PC-9 (cell line): ENCODE data around the gene C1QTNF9.

Experiments
- EZH2 ChIP-seq: fragments of 200-600 bp; sonication (generic); IDR thresholded peaks from 2 replicates; pipeline ENCODE4 v1.8.0; 2017; ENCODE audit warnings: antibody characterized with exemption, low read depth
- TF ChIP-seq, protein P1 (sequence below): fragments of 200-600 bp; sonication (generic); conservative IDR thresholded peaks from 2 replicates; pipeline ENCODE4 v1.6.1; 2017; ENCODE audit warnings: mixed run types, antibody characterized with exemption, mild to moderate bottlenecking, moderate library complexity

DNA sequence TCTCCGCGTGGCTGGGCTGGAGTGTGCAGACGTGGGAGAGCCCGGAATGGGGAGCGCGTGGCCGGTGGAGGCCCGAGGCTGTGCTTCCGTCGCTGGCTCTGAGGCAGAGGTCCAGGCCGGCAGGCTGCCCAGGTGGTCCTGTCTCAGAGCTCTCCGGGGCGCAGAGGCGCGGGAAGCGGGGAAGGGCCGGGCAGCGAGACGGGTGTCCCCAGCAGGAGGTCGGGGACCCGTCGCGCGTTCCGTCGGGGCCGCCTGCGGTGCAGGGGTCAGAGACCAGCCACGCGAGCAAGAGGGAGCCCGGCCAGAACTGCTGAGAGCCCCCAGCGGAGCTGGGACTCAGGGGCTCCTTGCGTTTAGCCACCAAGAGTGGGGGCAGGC lies 1.3 kb upstream of the C1QTNF9 start:
- TF ChIP-seq, protein P1, sequence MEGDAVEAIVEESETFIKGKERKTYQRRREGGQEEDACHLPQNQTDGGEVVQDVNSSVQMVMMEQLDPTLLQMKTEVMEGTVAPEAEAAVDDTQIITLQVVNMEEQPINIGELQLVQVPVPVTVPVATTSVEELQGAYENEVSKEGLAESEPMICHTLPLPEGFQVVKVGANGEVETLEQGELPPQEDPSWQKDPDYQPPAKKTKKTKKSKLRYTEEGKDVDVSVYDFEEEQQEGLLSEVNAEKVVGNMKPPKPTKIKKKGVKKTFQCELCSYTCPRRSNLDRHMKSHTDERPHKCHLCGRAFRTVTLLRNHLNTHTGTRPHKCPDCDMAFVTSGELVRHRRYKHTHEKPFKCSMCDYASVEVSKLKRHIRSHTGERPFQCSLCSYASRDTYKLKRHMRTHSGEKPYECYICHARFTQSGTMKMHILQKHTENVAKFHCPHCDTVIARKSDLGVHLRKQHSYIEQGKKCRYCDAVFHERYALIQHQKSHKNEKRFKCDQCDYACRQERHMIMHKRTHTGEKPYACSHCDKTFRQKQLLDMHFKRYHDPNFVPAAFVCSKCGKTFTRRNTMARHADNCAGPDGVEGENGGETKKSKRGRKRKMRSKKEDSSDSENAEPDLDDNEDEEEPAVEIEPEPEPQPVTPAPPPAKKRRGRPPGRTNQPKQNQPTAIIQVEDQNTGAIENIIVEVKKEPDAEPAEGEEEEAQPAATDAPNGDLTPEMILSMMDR, result no peak
- TF ChIP-seq EZH2, result no peak
